GM06990 (cell line): ENCODE measurements around the gene OR2A5.

Experiments
- DNase-seq: peaks from one replicate; pipeline ENCODE4 v3.0.0-alpha.2; 2011; ENCODE audit not compliant: insufficient read length; ENCODE audit errors: extremely low read depth
- H3K27me3 ChIP-seq: replicated peaks from 2 replicates; pipeline ENCODE4 v1.6.0; 2011; ENCODE audit warnings: low read length; ENCODE audit not compliant: control insufficient read depth, insufficient read depth
- H3K36me3 ChIP-seq: 2 replicates; pipeline ENCODE4 v1.5.1; 2011; ENCODE audit warnings: low read length; ENCODE audit not compliant: control insufficient read depth, insufficient read depth
- H3K4me3 ChIP-seq: replicated peaks from 2 replicates; pipeline ENCODE4 v1.5.1; 2011; ENCODE audit warnings: low read depth, mild to moderate bottlenecking, control low read depth, low read length
- CTCF ChIP-seq: IDR thresholded peaks from 2 replicates; pipeline ENCODE4 v1.5.1; 2011; ENCODE audit warnings: low read length, control low read depth, mild to moderate bottlenecking, inconsistent platforms; ENCODE audit not compliant: insufficient read depth, poor library complexity, severe bottlenecking

OR2A5 gene

DNA sequence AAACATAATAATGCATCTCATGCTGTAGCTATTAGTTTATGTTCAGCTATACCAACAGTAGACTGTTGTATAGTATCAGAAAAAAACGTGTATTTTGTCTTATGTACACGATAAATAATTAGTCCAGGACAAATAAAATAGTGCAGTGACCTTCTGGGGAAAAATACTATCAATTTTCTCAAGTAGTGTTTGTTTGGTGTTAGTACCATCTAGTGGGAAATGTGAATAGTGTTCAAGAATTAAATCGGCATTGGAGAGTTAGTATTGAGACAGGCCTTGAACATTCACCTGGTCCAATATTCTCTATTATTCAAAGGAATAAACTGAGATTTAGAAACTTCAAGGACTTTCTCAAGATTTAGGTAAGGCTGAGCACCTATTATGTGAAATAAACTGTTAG lies 21.7 kb upstream of the OR2A5 start:
- no peaks in the 10 kb centered on the region for H3K27me3 ChIP-seq
- TF ChIP-seq CTCF, result no peak
- no peak for DNase-seq
- no peak overlapping the region for H3K4me3 ChIP-seq
- no peaks in the 10 kb centered on the region for H3K36me3 ChIP-seq

GRCh38 chr7:144027974-144028373 lies 20.8 kb upstream of the OR2A5 start:
- TF ChIP-seq CTCF, result no peak
- H3K27me3 ChIP-seq, result no peaks in the 10 kb centered on the region

GRCh38 chr7:144028547-144028946 lies 20.2 kb upstream of the OR2A5 start:
- no peaks in the 10 kb centered on the region for H3K27me3 ChIP-seq
- TF ChIP-seq CTCF, result no peak
- no peaks in the 10 kb centered on the region for H3K36me3 ChIP-seq
- no peak for DNase-seq
- H3K4me3 ChIP-seq, result no peak overlapping the region

More at GRCh38 chr7:144027974-144028373, 20.8 kb upstream of the OR2A5 start:
- Histone ChIP-seq H3K36me3 (no peaks in the 10 kb centered on the region), H3K4me3 (no peak overlapping the region)
- no peak for DNase-seq

DNA sequence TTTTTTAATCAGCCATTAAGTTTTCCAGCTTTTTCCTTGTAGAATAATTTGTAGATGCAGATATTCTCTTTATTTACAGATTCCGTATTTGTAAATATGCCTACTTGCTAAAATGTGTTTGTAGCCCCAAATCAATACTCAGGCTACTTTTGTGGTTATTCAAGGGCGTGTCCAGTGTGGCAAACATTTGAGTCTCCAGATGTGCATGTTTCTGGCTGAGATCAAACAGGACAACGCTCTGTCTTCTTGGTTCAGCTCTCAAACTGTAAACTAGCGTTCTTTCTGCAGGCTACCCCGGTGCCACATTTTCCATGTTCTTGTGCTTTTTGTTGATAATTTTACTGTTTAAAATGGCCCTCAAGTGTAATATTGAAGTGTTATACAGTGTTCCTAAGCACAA lies 16.2 kb upstream of the OR2A5 start:
- DNase-seq, result no peak
- no peak for TF ChIP-seq CTCF

GRCh38 chr7:144032985-144033709 lies 15.6 kb upstream of the OR2A5 start:
- no peak for TF ChIP-seq CTCF
- no peak for DNase-seq
- H3K36me3 ChIP-seq, result no peaks in the 10 kb centered on the region
- no peak overlapping the region for H3K4me3 ChIP-seq
- H3K27me3 ChIP-seq, result no peaks in the 10 kb centered on the region

More for the DNA sequence above, 16.2 kb upstream of the OR2A5 start:
- no peak overlapping the region for H3K4me3 ChIP-seq
- no peaks in the 10 kb centered on the region for H3K36me3 ChIP-seq
- H3K27me3 ChIP-seq, result no peaks in the 10 kb centered on the region

DNA sequence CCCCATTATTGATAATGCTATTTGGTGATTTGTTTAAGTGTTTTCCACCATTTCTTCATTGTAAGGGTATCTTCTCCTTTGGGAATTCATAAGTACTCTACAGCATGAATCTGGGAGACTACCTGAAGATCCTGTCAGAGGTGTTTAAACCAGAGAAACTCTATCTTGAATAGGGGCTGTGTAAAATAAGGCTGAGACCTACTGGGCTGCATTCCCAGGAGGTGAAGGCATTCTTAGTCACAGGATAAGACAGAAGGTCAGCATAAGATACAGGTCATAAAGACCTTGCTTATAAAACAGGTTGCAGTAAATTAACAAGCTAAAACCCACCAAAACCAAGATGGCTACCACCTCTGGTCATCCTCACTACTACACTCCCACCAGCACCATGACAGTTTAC lies 13.4 kb upstream of the OR2A5 start:
- Histone ChIP-seq H3K27me3 (no peaks in the 10 kb centered on the region), H3K36me3 (no peaks in the 10 kb centered on the region), H3K4me3 (no peak overlapping the region)
- DNase-seq, result no peak
- TF ChIP-seq CTCF, result no peak
